Activated naive CD8-positive, alpha-beta T cell treated with anti-CD3 and anti-CD28 coated beads, Interleukin-2, amount 10 ng/mL, durations not matched to agents 7 days and 5 days (primary cell): ENCODE results near the gene ZBTB7C. TPM values are rescaled to one million over a fixed set of nuclear protein-coding genes. Genes with fewer than 3 reads are reported as not detected.

Experiments used
- ATAC-seq: fragments of 150-1000 bp; cut with Tn5 transposase; one replicate; pipeline ENCODE4 v1.10.0; 2021; ENCODE audit warnings: low read depth, moderate library complexity
- POLR2A ChIA-PET: fragments of 350-600 bp; sonication (Branson Sonifier 250); formaldehyde crosslinking; loops from one replicate; lab custom pipeline; 2021; ENCODE audit warnings: antibody characterized with exemption; lab: Charles Lee
- DNase-seq: peaks from one replicate; pipeline ENCODE4 v3.0.0; 2021
- H3K27ac Mint-ChIP-seq: one replicate; pipeline ENCODE4 v1.8.0; 2022; ENCODE audit warnings: mild to moderate bottlenecking, mixed read lengths
- H3K27me3 Mint-ChIP-seq: one replicate; pipeline ENCODE4 v1.8.0; 2022; ENCODE audit warnings: mild to moderate bottlenecking, moderate library complexity, mixed read lengths
- H3K36me3 Mint-ChIP-seq: one replicate; pipeline ENCODE4 v1.8.0; 2021; ENCODE audit warnings: mild to moderate bottlenecking, mixed read lengths
- H3K4me1 Mint-ChIP-seq: one replicate; pipeline ENCODE4 v1.8.0; 2021; ENCODE audit warnings: mixed read lengths
- H3K4me3 Mint-ChIP-seq: one replicate; pipeline ENCODE4 v1.8.0; 2022; ENCODE audit warnings: mild to moderate bottlenecking, moderate library complexity, mixed read lengths
- H3K9me3 Mint-ChIP-seq: one replicate; pipeline ENCODE4 v1.8.0; 2021; ENCODE audit warnings: mixed read lengths
- total RNA-seq, 2 experiments: library from RNA; stranded (reverse); gene quantifications; one replicate each; pipeline ENCODE4 v1.2.3, GENCODE V29; 2021

The ZBTB7C gene
- total RNA-seq: not detected

GRCh38 chr18:48408727-48409590 is at the start of gene ZBTB7C:
ZBTB7C (minus strand) TSS chr18:48409383.
- POLR2A ChIA-PET: no interaction called here
- H3K4me3 Mint-ChIP-seq: peak within 1 kb of the TSS; percentile 72
- H3K36me3 Mint-ChIP-seq: no peaks in the 10 kb centered on the region
- no peaks in the 10 kb centered on the region for H3K9me3 Mint-ChIP-seq
- peaks cover 8% of the 10 kb centered on the region for H3K4me1 Mint-ChIP-seq
- H3K27ac Mint-ChIP-seq: no peak within 1 kb of the TSS
- DNase-seq (peak; percentile 61), ATAC-seq (peak; percentile 33)
- peaks cover 73% of the 10 kb centered on the region for H3K27me3 Mint-ChIP-seq

GRCh38 chr18:48456838-48457237 is 47.7 kb upstream of the ZBTB7C start:
- H3K4me1 Mint-ChIP-seq: peaks cover 11% of the 10 kb centered on the region
- H3K27me3 Mint-ChIP-seq: peaks cover 59% of the 10 kb centered on the region
- POLR2A ChIA-PET: no interaction called here
- H3K27ac Mint-ChIP-seq: no peak overlapping the region
- ATAC-seq (no peak), DNase-seq (no peak)
- H3K36me3 Mint-ChIP-seq: no peaks in the 10 kb centered on the region
- H3K9me3 Mint-ChIP-seq: no peaks in the 10 kb centered on the region
- no peak overlapping the region for H3K4me3 Mint-ChIP-seq

GRCh38 chr18:48455555-48456478 is 46.6 kb upstream of the ZBTB7C start:
- H3K36me3 Mint-ChIP-seq: no peaks in the 10 kb centered on the region
- DNase-seq (peak; percentile 36), ATAC-seq (peak; percentile 77)
- H3K27ac Mint-ChIP-seq: no peak overlapping the region
- POLR2A ChIA-PET: no interaction called here
- no peaks in the 10 kb centered on the region for H3K9me3 Mint-ChIP-seq
- peaks cover 55% of the 10 kb centered on the region for H3K27me3 Mint-ChIP-seq
- peaks cover 11% of the 10 kb centered on the region for H3K4me1 Mint-ChIP-seq
- no peak overlapping the region for H3K4me3 Mint-ChIP-seq

DNA sequence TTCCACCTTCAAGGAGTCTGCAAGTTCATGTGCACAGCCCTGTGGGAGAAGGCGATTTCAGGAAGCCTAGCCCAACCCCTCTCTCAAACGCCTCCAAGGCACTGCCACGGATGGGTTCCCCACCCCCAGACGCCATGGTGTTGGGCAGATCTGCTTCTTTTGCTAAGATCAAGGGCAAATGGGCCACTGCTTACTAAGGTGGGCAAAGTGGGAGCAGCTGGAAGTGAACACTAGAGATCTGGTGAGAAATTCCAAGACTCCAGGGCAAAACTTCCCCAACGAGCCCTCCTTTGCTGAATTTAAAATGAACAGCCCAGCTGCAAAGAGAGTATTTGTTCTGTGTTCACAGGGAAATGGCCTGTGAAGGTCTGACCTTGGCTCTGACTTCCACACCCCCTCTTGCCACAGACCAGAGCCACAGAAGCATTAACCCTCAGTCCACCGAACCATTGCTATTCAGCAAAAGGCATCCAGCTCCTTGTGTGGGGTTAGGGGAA is 45.1 kb upstream of the ZBTB7C start:
- ATAC-seq: no peak
- Mint-ChIP-seq H3K36me3 (no peaks in the 10 kb centered on the region), H3K27me3 (peaks cover 45% of the 10 kb centered on the region), H3K4me1 (peaks cover 11% of the 10 kb centered on the region), H3K27ac (no peak overlapping the region), H3K9me3 (no peaks in the 10 kb centered on the region), H3K4me3 (no peak overlapping the region)
- no peak for DNase-seq
- POLR2A ChIA-PET: no interaction called here

DNA sequence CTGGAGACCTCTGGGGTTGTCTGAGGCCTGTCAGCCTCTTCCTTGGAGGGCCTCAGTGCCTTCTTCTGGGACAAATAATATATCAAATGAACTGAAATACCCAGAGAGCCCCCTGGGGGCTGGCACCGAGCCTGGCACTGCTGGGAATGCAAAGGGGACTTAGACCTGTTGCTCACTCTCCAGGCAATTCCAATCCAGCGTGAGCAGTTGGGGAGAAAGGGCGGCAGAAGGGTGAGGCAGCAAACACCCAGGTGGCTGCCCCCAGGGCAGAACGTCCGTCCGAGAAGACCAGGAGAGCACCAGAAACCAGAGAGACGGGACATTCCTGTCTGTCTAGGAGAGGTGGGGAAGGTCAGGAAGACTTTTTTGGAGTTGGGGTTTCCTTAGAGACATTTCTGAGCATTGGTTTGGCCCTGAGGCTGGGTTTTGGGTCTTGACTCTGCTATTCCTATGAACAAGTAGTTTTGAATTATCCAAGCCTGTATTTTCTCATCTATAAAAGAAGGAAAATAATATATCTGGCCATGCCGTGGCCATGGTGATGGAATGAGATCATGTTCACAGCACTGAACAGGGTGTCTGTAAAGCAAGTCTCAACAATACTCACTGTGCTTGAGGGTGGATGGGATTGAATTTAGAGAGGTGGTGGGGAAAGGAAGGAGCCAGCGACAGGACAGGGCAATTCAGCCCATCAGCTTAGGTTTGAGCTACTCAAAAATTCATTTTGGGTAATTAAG is 44.3 kb upstream of the ZBTB7C start:
- H3K27me3 Mint-ChIP-seq: peaks cover 45% of the 10 kb centered on the region
- peaks cover 11% of the 10 kb centered on the region for H3K4me1 Mint-ChIP-seq
- POLR2A ChIA-PET: no interaction called here
- H3K36me3 Mint-ChIP-seq: no peaks in the 10 kb centered on the region
- H3K4me3 Mint-ChIP-seq: no peak overlapping the region
- no peak for ATAC-seq
- H3K27ac Mint-ChIP-seq: no peak overlapping the region
- no peaks in the 10 kb centered on the region for H3K9me3 Mint-ChIP-seq
- no peak for DNase-seq

DNA sequence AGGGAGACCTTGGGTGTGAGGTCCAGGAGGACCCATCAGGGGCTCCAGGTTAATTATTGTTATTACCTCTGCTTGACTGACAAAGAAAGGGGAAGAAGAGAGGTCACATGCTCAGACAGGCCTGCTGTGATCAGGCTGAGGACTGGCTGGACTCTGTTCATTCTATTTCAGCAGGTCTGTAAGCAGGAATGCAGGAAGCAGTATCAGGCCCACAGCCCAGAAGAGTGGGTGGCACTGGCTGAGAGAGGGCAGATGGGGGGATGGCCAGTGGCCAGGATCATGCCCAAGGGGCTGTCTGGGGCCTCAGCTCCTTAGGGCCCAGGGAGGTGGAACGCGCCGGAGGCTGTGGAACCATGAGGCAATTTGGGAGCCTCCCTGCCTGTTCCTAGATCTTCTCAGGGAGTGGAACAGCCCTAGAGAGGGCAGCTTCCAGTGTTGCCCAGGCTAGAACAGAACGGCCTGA is 43.7 kb upstream of the ZBTB7C start:
- no peak for ATAC-seq
- Mint-ChIP-seq H3K27ac (no peak overlapping the region), H3K36me3 (no peaks in the 10 kb centered on the region), H3K27me3 (peaks cover 46% of the 10 kb centered on the region), H3K9me3 (no peaks in the 10 kb centered on the region), H3K4me3 (no peak overlapping the region), H3K4me1 (peaks cover 11% of the 10 kb centered on the region)
- POLR2A ChIA-PET: no interaction called here
- no peak for DNase-seq

GRCh38 chr18:48450685-48451084 is 41.5 kb upstream of the ZBTB7C start:
- no peaks in the 10 kb centered on the region for H3K36me3 Mint-ChIP-seq
- no peak for ATAC-seq
- H3K27me3 Mint-ChIP-seq: peaks cover 41% of the 10 kb centered on the region
- peaks cover 2% of the 10 kb centered on the region for H3K4me1 Mint-ChIP-seq
- no peak overlapping the region for H3K27ac Mint-ChIP-seq
- H3K4me3 Mint-ChIP-seq: no peak overlapping the region
- POLR2A ChIA-PET: no interaction called here
- H3K9me3 Mint-ChIP-seq: no peaks in the 10 kb centered on the region
- no peak for DNase-seq

DNA sequence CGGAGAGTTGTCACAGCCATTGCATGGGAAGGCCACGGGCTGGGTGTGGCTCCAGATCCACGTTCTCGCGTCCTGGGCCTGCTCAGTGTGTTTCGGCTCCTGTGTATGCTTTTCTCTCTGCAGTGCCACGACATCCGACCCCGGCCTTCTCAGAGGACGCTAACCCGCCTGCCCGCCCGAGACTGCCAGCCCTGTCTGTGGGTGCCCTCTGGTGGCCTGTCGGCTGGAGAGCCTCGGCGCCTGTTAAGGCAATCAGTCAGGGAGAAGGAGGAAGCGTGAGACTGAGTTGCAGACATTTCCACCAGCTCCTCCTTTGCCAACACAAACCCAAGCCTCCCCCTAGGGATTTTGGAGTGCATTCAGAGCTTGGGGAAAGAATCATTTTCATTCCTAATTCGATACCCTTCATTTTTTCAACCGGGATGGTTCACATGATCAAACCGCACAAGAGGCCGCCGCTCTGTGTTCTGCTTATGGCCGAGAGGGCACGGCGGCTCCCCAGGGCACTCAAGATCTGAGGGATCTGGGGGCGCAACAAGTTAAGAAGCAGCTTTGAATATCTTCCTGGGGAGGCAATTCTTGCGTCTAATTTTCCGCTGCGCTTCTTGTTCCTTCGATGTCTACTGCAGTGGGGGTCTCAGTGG is 37.5 kb upstream of the ZBTB7C start:
- POLR2A ChIA-PET: no interaction called here

GRCh38 chr18:48445540-48445939 is 36.4 kb upstream of the ZBTB7C start:
- H3K36me3 Mint-ChIP-seq: no peaks in the 10 kb centered on the region
- H3K4me3 Mint-ChIP-seq: no peak overlapping the region
- DNase-seq (peak; percentile 72), ATAC-seq (peak; percentile 76)
- no peak overlapping the region for H3K27ac Mint-ChIP-seq
- no peaks in the 10 kb centered on the region for H3K9me3 Mint-ChIP-seq
- POLR2A ChIA-PET: no interaction called here
- peaks cover 2% of the 10 kb centered on the region for H3K4me1 Mint-ChIP-seq
- peaks cover 39% of the 10 kb centered on the region for H3K27me3 Mint-ChIP-seq

More for the DNA sequence above, 37.5 kb upstream of the ZBTB7C start:
- ATAC-seq: peak; percentile 66
- no peak overlapping the region for H3K4me3 Mint-ChIP-seq
- no peaks in the 10 kb centered on the region for H3K36me3 Mint-ChIP-seq
- peak; percentile 76 for DNase-seq
- H3K27ac Mint-ChIP-seq: no peak overlapping the region
- peaks cover 2% of the 10 kb centered on the region for H3K4me1 Mint-ChIP-seq
- H3K27me3 Mint-ChIP-seq: peaks cover 38% of the 10 kb centered on the region
- no peaks in the 10 kb centered on the region for H3K9me3 Mint-ChIP-seq

GRCh38 chr18:48442761-48443160 is 33.6 kb upstream of the ZBTB7C start:
- no peak overlapping the region for H3K4me3 Mint-ChIP-seq
- peaks cover 2% of the 10 kb centered on the region for H3K4me1 Mint-ChIP-seq
- H3K9me3 Mint-ChIP-seq: no peaks in the 10 kb centered on the region
- no peaks in the 10 kb centered on the region for H3K36me3 Mint-ChIP-seq
- DNase-seq (no peak), ATAC-seq (no peak)
- H3K27ac Mint-ChIP-seq: no peak overlapping the region
- H3K27me3 Mint-ChIP-seq: peaks cover 34% of the 10 kb centered on the region
- POLR2A ChIA-PET: no interaction called here

- ATAC-seq (no peak), DNase-seq (no peak)
- H3K27me3 Mint-ChIP-seq: peaks cover 31% of the 10 kb centered on the region
- H3K4me3 Mint-ChIP-seq: no peak overlapping the region
- POLR2A ChIA-PET: no interaction called here
- no peak overlapping the region for H3K27ac Mint-ChIP-seq
- no peaks in the 10 kb centered on the region for H3K9me3 Mint-ChIP-seq
- no peaks in the 10 kb centered on the region for H3K4me1 Mint-ChIP-seq
- no peaks in the 10 kb centered on the region for H3K36me3 Mint-ChIP-seq
Measured at GRCh38 chr18:48441405-48441881, 32.3 kb upstream of the ZBTB7C start.

DNA sequence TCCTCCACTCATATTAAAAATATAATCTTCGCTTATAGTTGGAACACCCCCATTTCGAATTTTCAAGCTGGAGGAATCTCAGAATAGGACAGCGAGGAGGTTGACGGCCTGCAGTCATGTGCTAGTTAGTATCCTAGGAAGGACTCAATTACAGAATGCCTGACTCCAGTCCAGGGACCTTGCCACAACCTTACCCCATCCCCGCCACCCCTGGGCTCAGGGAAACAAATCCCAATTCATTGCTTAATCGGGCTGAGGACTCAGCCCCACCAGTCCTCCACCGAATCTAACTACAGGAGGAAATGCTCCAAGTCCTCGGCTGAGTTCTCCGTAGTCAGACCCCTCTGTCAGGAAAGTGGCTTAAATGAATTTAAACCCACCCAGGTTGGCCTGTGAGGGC is 31.7 kb upstream of the ZBTB7C start:
- Mint-ChIP-seq H3K9me3 (no peaks in the 10 kb centered on the region), H3K36me3 (no peaks in the 10 kb centered on the region), H3K4me1 (no peaks in the 10 kb centered on the region), H3K27me3 (peaks cover 31% of the 10 kb centered on the region), H3K27ac (no peak overlapping the region), H3K4me3 (no peak overlapping the region)
- ATAC-seq (no peak), DNase-seq (no peak)
- POLR2A ChIA-PET: no interaction called here
